Measurements from ENCODE around the gene SLF2.
A peak's percentile ranks its signal among the peaks of the same experiment; 100 is the strongest.

SLF2 gene

GRCh38 chr10:100912605-100913469 is at the start of gene SLF2:
Gene SLF2 (plus strand): TSS chr10:100912963. CDS start chr10:100913111, 148 bp downstream.
- peak; percentile 93 for DNase-seq (ENCODE audit: low spot score)
- FAIRE-seq = peak; percentile 84

GRCh38 chr10:100863433-100863832 is 49.3 kb upstream of the SLF2 start:
- no peak for DNase-seq (ENCODE audit: low spot score)
- FAIRE-seq = no peak

- DNase-seq (ENCODE audit: low spot score) = no peak
Observed at GRCh38 chr10:100864036-100864885, 48.5 kb upstream of the SLF2 start.

GRCh38 chr10:100864978-100865377 is 47.8 kb upstream of the SLF2 start:
- no peak for FAIRE-seq
- DNase-seq (ENCODE audit: low spot score) = no peak

More at GRCh38 chr10:100864036-100864885, 48.5 kb upstream of the SLF2 start:
- FAIRE-seq = no peak

GRCh38 chr10:100866010-100866409 is 46.8 kb upstream of the SLF2 start:
- DNase-seq (ENCODE audit: low spot score) (no peak), FAIRE-seq (no peak)

- no peak for FAIRE-seq
- no peak for DNase-seq (ENCODE audit: low spot score)
Observed at GRCh38 chr10:100866575-100867098, 46.1 kb upstream of the SLF2 start.

GRCh38 chr10:100867261-100867963 is 45.4 kb upstream of the SLF2 start:
- no peak for DNase-seq (ENCODE audit: low spot score)
- no peak for FAIRE-seq

- FAIRE-seq = no peak
- no peak for DNase-seq (ENCODE audit: low spot score)
Observed at GRCh38 chr10:100868382-100868781, 44.4 kb upstream of the SLF2 start.

- DNase-seq (ENCODE audit: low spot score) (no peak), FAIRE-seq (no peak)
Observed at GRCh38 chr10:100869399-100869798, 43.4 kb upstream of the SLF2 start.

GRCh38 chr10:100872034-100872791 is 40.5 kb upstream of the SLF2 start:
- FAIRE-seq = no peak
- DNase-seq (ENCODE audit: low spot score) = peak; percentile 45

GRCh38 chr10:100873146-100873826 is 39.5 kb upstream of the SLF2 start:
- DNase-seq (ENCODE audit: low spot score) (no peak), FAIRE-seq (no peak)

GRCh38 chr10:100873827-100874326 is 38.9 kb upstream of the SLF2 start:
- FAIRE-seq = no peak
- DNase-seq (ENCODE audit: low spot score) = no peak

GRCh38 chr10:100874702-100875483 is 37.9 kb upstream of the SLF2 start:
- FAIRE-seq (no peak), DNase-seq (ENCODE audit: low spot score) (no peak)

- DNase-seq (ENCODE audit: low spot score) (no peak), FAIRE-seq (no peak)
Observed at GRCh38 chr10:100875484-100876166, 37.1 kb upstream of the SLF2 start.

- DNase-seq (ENCODE audit: low spot score) (no peak), FAIRE-seq (no peak)
Observed at GRCh38 chr10:100876585-100877460, 35.9 kb upstream of the SLF2 start.

- DNase-seq (ENCODE audit: low spot score) = no peak
- FAIRE-seq = no peak
Observed at GRCh38 chr10:100877461-100877850, 35.3 kb upstream of the SLF2 start.

- DNase-seq (ENCODE audit: low spot score) = peak; percentile 48
- FAIRE-seq = no peak
Observed at GRCh38 chr10:100878291-100878910, 34.4 kb upstream of the SLF2 start.
